ENCODE data around the gene SLC35G3.

Gene SLC35G3

DNA sequence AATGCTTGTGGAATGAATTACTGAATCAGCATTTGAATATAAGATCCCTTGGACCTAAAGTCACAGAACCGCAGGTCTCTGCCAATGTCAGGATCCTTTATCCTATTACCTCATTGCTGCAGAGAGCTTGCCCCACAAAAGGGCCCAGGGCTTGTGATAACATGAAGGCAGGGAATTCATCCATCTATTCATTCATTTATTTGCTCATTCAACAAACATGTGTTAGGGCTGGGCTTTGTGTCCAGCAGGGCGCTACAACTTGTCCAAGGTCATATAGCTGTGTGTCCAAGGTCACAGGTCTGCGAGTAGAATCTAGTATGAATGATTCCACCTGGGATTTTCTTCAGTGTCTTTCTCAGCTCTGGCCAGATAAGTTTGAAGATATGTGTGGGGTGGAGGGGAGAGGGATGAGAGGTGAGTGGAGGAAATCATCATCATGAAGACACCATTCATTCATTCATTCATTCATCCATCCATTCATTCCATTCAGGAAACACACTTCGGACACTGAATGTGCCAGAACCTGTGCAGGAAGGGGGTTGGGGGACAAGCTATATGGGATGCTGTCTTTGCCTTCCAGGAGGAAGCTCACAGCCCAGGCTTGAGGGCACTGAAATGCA, 47.9 kb downstream of the SLC35G3 start:
- no peaks in the 10 kb centered on the region for H3K36me3 ChIP-seq (ENCODE audit: low read length)
- H3K4me2 ChIP-seq (ENCODE audit: low read depth, low read length, poor library complexity, severe bottlenecking): no peak overlapping the region
- no peak overlapping the region for H3K9ac ChIP-seq (ENCODE audit: low read length)
- no peak for TF ChIP-seq EZH2phosphoT487 (conservative IDR thresholded peaks at IDR 0.05; ENCODE audit: low read length)
- TF ChIP-seq, protein P1, sequence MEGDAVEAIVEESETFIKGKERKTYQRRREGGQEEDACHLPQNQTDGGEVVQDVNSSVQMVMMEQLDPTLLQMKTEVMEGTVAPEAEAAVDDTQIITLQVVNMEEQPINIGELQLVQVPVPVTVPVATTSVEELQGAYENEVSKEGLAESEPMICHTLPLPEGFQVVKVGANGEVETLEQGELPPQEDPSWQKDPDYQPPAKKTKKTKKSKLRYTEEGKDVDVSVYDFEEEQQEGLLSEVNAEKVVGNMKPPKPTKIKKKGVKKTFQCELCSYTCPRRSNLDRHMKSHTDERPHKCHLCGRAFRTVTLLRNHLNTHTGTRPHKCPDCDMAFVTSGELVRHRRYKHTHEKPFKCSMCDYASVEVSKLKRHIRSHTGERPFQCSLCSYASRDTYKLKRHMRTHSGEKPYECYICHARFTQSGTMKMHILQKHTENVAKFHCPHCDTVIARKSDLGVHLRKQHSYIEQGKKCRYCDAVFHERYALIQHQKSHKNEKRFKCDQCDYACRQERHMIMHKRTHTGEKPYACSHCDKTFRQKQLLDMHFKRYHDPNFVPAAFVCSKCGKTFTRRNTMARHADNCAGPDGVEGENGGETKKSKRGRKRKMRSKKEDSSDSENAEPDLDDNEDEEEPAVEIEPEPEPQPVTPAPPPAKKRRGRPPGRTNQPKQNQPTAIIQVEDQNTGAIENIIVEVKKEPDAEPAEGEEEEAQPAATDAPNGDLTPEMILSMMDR (IDR thresholded peaks at IDR 0.05; ENCODE audit: insufficient read depth, low read length, poor library complexity, severe bottlenecking): no peak
- H3K4me3 ChIP-seq (ENCODE audit: insufficient read depth, low read length, poor library complexity, severe bottlenecking): no peak overlapping the region
- no peaks in the 10 kb centered on the region for H3F3A ChIP-seq (ENCODE audit: insufficient read depth)
- H3K79me2 ChIP-seq (ENCODE audit: insufficient read depth, low read length): peaks cover 8% of the 10 kb centered on the region
- no peaks in the 10 kb centered on the region for H4K20me1 ChIP-seq (ENCODE audit: low read depth, low read length)
- no peaks in the 10 kb centered on the region for H3K27me3 ChIP-seq (ENCODE audit: low read length)
- H3K9me2 ChIP-seq (replicated peaks; ENCODE audit: insufficient read depth, low read length): no peaks in the 10 kb centered on the region
- H2AFZ ChIP-seq (ENCODE audit: low read depth, low read length, severe bottlenecking): no peak overlapping the region
- no peaks in the 10 kb centered on the region for H3K9me3 ChIP-seq (ENCODE audit: insufficient read depth, low read length)
- no peak overlapping the region for H3K27ac ChIP-seq (ENCODE audit: low read depth, low read length)

DNA sequence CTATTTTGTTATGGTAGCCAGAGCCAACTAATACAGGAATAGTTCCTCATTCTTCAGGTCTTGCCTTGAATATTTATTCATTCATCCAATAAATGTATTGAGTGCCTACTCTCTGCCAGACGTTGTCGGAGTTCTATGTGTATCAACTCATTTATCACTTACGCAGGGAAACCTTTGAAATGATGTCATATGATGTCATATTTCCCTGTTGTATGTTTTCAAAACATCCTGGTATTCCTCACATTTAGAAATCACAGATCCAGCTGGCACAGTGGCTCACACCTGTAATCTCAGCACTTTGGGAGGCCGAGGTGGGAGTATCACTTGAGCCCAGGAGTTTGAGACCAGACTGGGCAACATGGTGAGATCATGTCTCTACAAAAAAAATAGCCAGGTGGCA, 49.4 kb downstream of the SLC35G3 start:
- H2AFZ ChIP-seq (ENCODE audit: low read depth, low read length, severe bottlenecking): no peak overlapping the region
- TF ChIP-seq, protein P1 (IDR thresholded peaks at IDR 0.05; ENCODE audit: insufficient read depth, low read length, poor library complexity, severe bottlenecking): no peak
- TF ChIP-seq EZH2phosphoT487 (conservative IDR thresholded peaks at IDR 0.05; ENCODE audit: low read length): no peak

More for the DNA sequence above, 49.4 kb downstream of the SLC35G3 start:
- Histone ChIP-seq H3K9me2 (replicated peaks; ENCODE audit: insufficient read depth, low read length) (no peaks in the 10 kb centered on the region), H3K9ac (ENCODE audit: low read length) (no peak overlapping the region), H3K27ac (ENCODE audit: low read depth, low read length) (no peak overlapping the region), H4K20me1 (ENCODE audit: low read depth, low read length) (no peaks in the 10 kb centered on the region), H3F3A (ENCODE audit: insufficient read depth) (no peaks in the 10 kb centered on the region), H3K4me3 (ENCODE audit: insufficient read depth, low read length, poor library complexity, severe bottlenecking) (no peak overlapping the region), H3K36me3 (ENCODE audit: low read length) (no peaks in the 10 kb centered on the region), H3K27me3 (ENCODE audit: low read length) (no peaks in the 10 kb centered on the region), H3K4me2 (ENCODE audit: low read depth, low read length, poor library complexity, severe bottlenecking) (no peak overlapping the region), H3K9me3 (ENCODE audit: insufficient read depth, low read length) (no peaks in the 10 kb centered on the region), H3K79me2 (ENCODE audit: insufficient read depth, low read length) (peaks cover 21% of the 10 kb centered on the region)
